Muscle layer of colon (tissue), 2 donors: ENCODE measurements around the gene MORN2.

ENCODE experiments used
- H3K27ac ChIP-seq: one replicate; pipeline ENCODE4 v1.7.0; 2013; ENCODE audit warnings: low read depth, mild to moderate bottlenecking, low read length, moderate library complexity
- H3K27me3 ChIP-seq, 2 donors: one replicate each; pipeline ENCODE4 v1.7.0; 2013; ENCODE audit warnings: low read length in 2 of 2, mild to moderate bottlenecking in 2 of 2; ENCODE audit not compliant: insufficient read depth in 2 of 2, control insufficient read depth in 1 of 2
- H3K36me3 ChIP-seq: one replicate; pipeline ENCODE4 v1.7.0; 2013; ENCODE audit warnings: mild to moderate bottlenecking, low read length; ENCODE audit not compliant: insufficient read depth
- H3K4me1 ChIP-seq: one replicate; pipeline ENCODE4 v1.7.0; 2013; ENCODE audit warnings: mild to moderate bottlenecking, low read length; ENCODE audit not compliant: insufficient read depth
- H3K4me3 ChIP-seq, 2 donors: one replicate each; pipeline ENCODE4 v1.7.0; 2013; ENCODE audit warnings: low read length in 2 of 2, low read depth in 1 of 2, mild to moderate bottlenecking in 1 of 2, moderate library complexity in 1 of 2
- H3K9ac ChIP-seq: one replicate; pipeline ENCODE4 v1.7.0; 2013; ENCODE audit warnings: low read length
- H3K9me3 ChIP-seq: one replicate; pipeline ENCODE4 v1.7.0; 2013; ENCODE audit warnings: mild to moderate bottlenecking, low read length
- donor health status: abdominal sarcoma.
- donor health status: Adenocarcinoma of cecum.

Gene MORN2

GRCh38 chr2:38930600-38930999 lies 54.8 kb downstream of the MORN2 start:
- no peaks in the 10 kb centered on the region for H3K9me3 ChIP-seq
- H3K36me3 ChIP-seq: no peaks in the 10 kb centered on the region
- no peaks in the 10 kb centered on the region for H3K27me3 ChIP-seq
- H3K4me1 ChIP-seq: no peaks in the 10 kb centered on the region
- H3K9ac ChIP-seq: no peak overlapping the region
- H3K4me3 ChIP-seq: no peak overlapping the region
- H3K27ac ChIP-seq: no peak overlapping the region
